ENCODE data around the gene PALS2.

DNA sequence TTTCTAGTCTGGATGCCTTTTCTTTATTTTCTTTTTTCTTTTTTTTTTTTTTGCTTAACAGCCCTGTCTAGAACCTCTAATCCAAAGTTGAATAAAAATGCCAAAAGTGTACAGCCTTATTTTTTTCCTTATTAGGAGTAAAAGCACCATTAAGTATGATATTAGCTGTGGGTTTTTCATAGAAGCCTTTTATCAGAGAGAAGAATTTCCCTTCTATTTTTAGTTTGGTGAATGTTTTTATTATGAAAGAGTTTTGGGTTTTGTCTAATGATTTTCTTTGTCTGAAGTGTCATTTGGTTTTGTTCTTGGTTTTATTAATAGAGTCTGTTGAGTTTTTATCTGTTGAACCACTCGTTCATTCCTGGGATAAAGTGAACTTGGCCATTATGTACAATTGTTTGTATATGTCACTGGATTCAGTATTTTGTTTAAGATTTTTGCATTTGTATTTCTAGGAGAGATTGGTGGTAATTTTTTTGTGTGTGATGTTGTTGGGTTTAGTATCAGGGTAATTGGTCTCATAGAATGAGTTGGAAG, 49.5 kb downstream of the PALS2 start:
- TF ChIP-seq CTCF (IDR thresholded peaks at IDR 0.05) (no peak), POLR2A (IDR thresholded peaks at IDR 0.05) (no peak)

Data from prostate gland (tissue), 2 donors.